ENCODE data around the gene SOS1.

Gene SOS1

DNA sequence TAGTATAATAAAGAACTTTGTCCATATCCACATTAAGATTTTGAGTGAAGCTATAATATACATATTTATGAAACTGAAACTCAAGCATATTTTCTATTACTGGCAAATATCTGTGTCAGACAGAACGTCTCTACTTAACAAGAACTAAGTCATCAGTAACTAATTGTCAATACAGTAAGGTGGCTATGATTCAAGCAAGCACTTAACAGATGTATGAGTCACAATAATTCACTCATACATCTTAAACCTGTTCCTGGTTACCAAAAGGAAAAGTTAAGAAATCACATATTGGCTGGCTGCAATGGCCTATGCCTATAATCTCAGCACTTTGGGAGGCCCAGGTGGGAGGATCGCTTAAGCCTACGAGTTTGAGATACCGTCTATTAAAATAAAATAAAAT lies 96.0 kb downstream of the SOS1 start:
- no peak for DNase-seq (ENCODE audit: low read depth)

DNA sequence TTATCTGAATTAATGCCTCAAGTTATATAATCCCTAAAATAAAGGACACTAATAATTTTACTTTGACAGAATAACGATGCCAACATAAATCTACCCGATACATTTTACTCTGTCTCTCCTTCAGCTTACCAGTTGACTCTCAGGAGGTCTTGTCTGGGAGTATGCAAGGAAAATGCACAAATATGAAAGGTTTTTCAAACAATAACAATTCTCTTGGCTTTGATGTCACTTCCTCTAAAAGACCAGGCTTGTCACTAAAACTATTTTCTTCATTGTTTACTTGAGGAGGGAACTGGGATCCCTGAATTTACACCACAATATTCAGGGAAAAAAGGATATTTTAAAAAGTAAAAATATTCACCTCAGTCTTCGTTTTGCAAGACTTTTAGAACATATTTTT lies 97.2 kb downstream of the SOS1 start:
- no peak for DNase-seq (ENCODE audit: low read depth)

DNA sequence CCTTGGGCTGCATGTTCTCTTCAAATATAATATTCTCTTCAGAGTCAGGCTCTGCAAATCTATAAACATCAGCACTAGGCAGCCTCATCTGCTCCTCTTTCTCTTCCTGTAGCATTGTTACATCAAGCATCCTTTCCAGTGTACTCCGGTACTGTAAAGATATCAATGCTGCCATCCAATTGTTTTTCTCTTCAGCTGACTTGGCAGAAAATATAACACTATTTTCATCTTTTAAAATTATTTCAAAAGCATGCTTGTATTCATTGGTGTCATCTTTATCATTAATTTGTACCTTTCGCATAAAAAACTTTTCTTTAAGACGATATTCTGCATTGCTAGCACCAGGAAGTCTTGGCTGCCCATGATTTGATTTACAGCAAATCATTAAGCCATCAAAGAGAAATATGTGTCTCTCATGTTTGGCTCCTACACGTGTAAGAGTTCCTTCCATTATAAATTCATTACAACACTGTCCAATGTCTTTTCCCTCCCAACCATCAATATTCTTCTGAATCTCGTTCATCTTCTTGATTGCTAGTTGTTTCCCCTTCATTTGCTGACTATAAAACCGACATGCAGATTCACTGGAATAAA lies 98.1 kb downstream of the SOS1 start:
- DNase-seq (ENCODE audit: low read depth) = no peak

DNA sequence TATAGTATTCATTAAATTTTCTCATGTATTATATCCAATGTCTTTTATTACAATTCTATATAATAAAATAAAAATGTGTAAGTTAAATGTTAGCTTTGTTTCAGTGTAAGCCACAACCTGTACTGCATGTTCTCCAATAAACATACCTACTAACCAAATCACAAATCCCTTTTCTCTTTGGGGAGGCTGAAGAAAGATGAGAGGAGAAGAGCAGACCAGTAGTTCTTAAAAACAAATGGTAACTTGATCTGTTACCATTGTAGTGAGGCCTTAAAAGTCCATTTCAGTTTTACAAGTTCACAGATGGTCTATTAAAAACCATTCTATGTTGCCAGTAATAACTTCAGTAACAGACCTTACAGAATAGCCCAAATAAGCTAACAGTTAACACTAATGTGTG lies 100.5 kb downstream of the SOS1 start:
- no peak for DNase-seq (ENCODE audit: low read depth)

DNA sequence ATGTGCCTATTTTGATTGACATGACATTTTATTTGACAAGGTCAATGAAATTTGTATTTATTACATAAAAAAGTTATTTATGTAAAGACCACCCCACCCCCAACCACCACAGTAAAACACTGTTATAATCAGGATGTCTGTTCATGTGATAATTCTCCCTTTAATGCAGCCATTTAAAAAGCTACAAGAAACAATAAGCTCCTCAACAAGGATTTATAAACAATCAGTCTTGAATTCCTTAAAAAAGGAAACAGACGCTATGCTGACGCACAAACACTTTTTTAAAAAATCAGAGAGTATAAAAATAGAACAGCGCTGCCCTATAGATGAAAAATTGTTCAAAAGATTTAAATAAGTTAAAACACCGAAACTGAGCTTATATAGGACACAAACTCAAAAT lies 102.2 kb downstream of the SOS1 start:
- no peak for DNase-seq (ENCODE audit: low read depth)

- DNase-seq (ENCODE audit: low read depth) = no peak
Measured at GRCh38 chr2:39017334-39017733, 103.5 kb downstream of the SOS1 start.

GRCh38 chr2:39015424-39015823 lies 105.4 kb downstream of the SOS1 start:
- no peak for DNase-seq (ENCODE audit: low read depth)

DNA sequence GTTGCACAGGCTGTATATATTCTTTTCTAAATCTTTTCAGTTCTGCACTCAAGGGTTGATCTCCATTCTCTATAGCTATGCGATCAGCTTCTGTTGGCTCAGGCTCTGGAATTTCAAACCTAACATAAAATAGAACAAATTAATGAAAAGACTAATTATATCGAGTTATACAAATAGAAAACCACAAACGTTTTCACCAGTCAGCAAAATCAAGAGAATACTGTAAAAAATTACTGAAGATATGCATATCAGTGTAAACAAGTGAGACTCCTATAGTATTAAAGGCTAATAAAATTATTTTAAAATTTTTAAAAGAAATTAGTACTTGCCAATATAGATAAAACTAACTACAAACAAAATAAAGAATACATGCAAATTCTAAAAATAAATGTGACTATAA lies 107.0 kb downstream of the SOS1 start:
- DNase-seq (ENCODE audit: low read depth) = no peak

DNA sequence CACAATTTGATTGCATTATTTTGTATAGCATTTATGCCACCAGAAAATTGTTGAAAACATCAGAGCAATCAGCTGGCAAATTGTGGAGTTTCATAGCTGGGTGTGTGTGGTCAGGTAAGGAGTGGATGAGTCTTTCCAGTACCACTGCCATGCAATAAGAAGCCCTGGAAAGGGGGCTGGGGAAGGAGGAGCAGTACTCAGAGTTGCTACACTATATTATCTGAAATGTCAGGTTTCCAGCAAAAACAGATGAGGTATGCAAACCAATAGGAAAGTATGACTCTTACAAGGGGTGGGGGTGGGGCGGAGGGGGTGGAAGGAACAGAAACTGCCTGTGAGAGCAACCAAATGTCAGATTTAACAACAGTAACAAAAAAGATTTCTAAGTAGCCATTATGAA lies 112.2 kb downstream of the SOS1 start:
- DNase-seq (ENCODE audit: low read depth) = no peak

- DNase-seq (ENCODE audit: low read depth) = no peak
Measured at GRCh38 chr2:39007875-39008504, 112.9 kb downstream of the SOS1 start.

DNA sequence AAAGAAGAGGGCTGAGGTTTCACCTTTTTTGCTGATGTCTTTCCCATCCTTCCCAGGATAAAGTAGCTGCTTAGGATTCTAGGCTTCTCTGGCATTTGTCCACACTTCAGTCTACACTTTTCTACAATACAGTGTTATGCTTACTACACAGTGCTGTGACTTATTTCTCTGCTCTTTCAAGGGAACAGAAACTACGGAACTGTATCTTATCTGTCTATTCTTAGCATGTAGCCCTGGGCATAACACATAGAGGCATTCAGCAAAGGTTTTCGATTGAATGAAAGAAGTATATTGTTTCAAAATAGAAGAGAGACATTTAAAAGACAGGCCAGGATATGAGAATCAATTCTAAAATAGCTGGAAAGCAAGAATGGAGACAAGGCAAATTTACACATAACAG lies 120.3 kb downstream of the SOS1 start:
- no peak for DNase-seq (ENCODE audit: low read depth)

DNA sequence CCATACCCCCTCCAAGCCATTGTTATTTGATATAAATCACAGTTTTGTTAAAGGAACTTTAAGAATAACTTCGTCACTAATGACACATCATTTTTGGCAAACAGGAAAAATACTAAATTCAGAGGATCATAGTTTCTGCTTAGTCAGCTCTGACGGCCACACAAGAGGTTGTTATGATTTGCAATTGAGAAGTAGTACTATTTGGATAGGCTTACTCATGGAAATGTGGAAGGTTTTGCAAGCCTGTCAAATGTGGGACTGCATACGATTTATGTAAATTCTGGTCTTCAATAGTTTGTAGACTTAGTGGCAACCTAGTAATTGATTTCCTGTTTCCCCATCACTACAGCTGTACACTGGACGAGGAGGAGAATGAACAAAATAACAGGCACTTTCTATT lies 123.1 kb downstream of the SOS1 start:
- no peak for DNase-seq (ENCODE audit: low read depth)

DNA sequence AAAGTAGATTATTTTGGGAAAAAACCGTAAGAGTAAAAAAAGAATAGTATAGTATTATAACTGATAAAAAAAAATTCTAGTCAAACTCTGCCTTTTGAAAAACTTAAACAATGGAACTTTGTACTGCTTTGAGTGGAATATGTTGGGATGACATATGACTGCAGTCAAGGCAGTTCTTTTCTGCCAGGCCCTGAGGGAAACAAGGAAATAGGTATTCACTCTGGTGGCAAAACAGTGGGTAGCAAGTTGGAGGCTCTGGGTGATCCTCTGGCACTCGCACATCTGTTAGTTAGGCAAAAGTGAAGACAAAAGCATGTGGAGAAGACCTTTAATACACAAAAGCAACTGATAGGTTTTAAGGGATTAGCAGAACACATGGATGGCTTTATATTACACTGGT lies 129.0 kb downstream of the SOS1 start:
- no peak for DNase-seq (ENCODE audit: low read depth)

DNA sequence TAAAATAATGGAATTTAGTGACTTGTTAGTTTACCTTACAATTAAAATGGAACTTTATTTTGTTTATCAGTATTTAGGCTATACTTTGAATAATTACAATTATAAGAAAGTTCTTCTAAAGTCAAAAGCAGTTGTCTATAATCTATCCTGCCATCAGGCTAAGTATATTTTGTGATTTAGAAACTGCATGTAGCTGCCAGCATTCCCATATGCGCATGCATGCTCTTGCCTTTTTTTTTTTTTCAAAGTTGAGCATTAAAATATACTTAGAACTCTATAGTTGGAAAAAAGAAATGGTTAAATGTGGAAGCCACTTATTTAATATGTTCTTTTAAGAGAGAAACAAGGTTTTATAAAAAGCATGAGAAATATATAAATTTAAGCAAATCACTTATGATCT lies 132.1 kb downstream of the SOS1 start:
- DNase-seq (ENCODE audit: low read depth) = no peak

- DNase-seq (ENCODE audit: low read depth) = no peak
Measured at GRCh38 chr2:38982498-38982897, 138.4 kb downstream of the SOS1 start.

DNA sequence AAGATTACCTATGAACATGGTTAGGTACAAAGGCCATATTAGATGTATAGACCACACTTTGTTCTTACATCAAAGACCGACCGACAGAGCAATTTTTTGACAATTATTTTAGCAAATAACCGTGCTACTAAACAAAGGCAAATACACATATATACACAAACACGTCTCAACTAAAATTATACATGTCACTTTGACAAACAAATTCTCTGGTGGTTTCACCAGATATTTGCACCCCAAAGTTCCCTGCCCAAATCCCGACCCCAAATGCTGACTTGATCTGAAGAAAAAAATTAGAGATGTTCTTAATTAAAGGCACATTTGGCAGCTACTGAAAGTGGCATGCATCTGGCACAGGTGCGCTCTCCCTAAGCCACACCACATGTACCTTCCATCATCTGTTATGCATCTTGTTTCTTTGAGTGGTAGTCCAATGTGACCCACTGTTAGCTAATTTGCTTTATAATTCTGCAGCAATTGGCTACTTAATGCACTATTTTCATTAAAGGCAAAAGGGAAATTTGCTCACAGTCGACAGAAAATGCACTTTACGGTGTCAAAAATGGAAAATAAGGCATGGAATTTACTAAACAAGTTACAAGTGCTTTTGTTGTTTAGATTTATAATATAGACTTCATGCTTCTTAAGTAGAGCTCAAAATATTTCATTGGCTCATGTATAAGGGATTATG lies 139.0 kb downstream of the SOS1 start:
- no peak for DNase-seq (ENCODE audit: low read depth)

GRCh38 chr2:38981003-38981669 lies 139.7 kb downstream of the SOS1 start:
- no peak for DNase-seq (ENCODE audit: low read depth)

DNA sequence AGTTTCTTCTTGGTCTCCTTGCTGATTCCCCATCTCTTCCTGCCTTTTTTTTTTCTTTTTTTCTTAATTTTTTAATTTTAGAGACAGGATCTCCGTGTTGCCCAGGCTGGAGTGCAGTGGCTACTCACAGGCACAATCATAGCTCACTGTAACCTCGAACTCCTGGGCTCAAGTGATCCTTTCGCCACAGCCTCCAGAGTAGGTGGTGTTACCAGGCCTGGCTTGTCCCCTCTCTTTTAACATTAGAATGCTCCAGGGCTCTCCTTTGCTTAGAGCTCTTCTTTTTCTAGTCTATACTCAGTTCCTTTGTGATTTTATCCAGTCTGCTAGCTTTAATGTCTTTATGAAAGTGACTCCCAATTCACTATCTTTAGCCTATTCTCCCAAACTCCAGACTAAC lies 141.9 kb downstream of the SOS1 start:
- no peak for DNase-seq (ENCODE audit: low read depth)

DNA sequence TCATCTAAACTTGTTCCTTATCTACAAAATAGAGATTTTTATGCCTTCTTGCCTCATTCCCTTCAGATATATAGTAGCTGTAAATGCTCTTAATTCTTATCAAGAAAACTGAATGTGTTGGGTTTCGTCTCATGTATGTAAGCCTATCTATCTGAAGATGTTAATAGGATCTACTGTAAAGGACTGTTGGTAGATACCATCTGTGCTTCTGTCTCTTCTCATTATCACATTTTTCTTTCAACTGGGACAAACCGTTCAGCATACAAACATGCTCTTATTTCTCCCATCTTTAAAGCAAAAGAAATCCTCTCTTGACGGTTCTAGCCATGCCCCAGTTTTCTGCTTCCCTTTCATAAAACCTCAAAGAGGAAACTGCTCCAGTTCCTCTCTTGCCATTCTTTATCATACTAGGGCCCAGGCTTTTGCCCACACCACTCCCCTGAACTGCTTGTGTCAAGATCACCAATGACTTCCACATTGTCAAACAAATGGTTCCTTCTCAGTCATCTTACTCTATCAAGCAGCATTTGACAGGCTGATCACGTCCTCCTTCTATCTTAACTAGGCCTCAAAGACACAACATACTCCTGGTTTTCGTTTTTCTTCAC lies 142.5 kb downstream of the SOS1 start:
- DNase-seq (ENCODE audit: low read depth) = no peak

- no peak for DNase-seq (ENCODE audit: low read depth)
Measured at GRCh38 chr2:38977047-38977446, 143.8 kb downstream of the SOS1 start.

- DNase-seq (ENCODE audit: low read depth) = no peak
Measured at GRCh38 chr2:38975042-38975441, 145.8 kb downstream of the SOS1 start.

- DNase-seq (ENCODE audit: low read depth) = no peak
Measured at GRCh38 chr2:38973266-38973665, 147.6 kb downstream of the SOS1 start.

- no peak for DNase-seq (ENCODE audit: low read depth)
Measured at GRCh38 chr2:38971377-38971776, 149.5 kb downstream of the SOS1 start.

All from stimulated activated CD8-positive, alpha-beta memory T cell treated with anti-CD3 and anti-CD28 coated beads, Interleukin-12 subunit alpha, Interleukin-12 subunit beta, amount 100 ng/mL, for 4 hours (primary cell).